H9 (cell line): Measurements from ENCODE around the gene PEMT. TPM values are rescaled to one million over a fixed set of nuclear protein-coding genes. Genes with fewer than 3 reads are reported as not detected.

Experiments
- DNase-seq: peaks from one replicate; pipeline ENCODE4 v3.0.0-alpha.2; 2017
- H2AFZ ChIP-seq: one replicate; pipeline ENCODE4 v1.6.1; 2013; ENCODE audit warnings: mild to moderate bottlenecking, low read length, control low read depth, moderate library complexity
- H2AK5ac ChIP-seq: 2 replicates; pipeline ENCODE4 v1.6.1; 2013; ENCODE audit warnings: low read length, control low read depth, mixed read lengths; ENCODE audit not compliant: insufficient read length
- H2BK120ac ChIP-seq: one replicate; pipeline ENCODE4 v1.6.1; 2013; ENCODE audit warnings: low read depth, mild to moderate bottlenecking, low read length, control low read depth, inconsistent platforms; ENCODE audit not compliant: poor library complexity, severe bottlenecking
- H2BK12ac ChIP-seq: 2 replicates; pipeline ENCODE4 v1.6.1; 2013; ENCODE audit warnings: low read length, control low read depth, mixed read lengths, low read depth; ENCODE audit not compliant: insufficient read length
- H2BK15ac ChIP-seq: 2 replicates; pipeline ENCODE4 v1.6.1; 2013; ENCODE audit warnings: low read depth, low read length, control low read depth
- H2BK20ac ChIP-seq: one replicate; pipeline ENCODE4 v1.6.1; 2013; ENCODE audit warnings: low read depth, mild to moderate bottlenecking, low read length, control low read depth, inconsistent platforms; ENCODE audit not compliant: poor library complexity, severe bottlenecking
- H2BK5ac ChIP-seq: 2 replicates; pipeline ENCODE4 v1.6.1; 2013; ENCODE audit warnings: low read length, control low read depth, mixed read lengths; ENCODE audit not compliant: insufficient read length
- H3K14ac ChIP-seq: 2 replicates; pipeline ENCODE4 v1.6.1; 2013; ENCODE audit warnings: low read length, control low read depth; ENCODE audit not compliant: insufficient read depth
- H3K18ac ChIP-seq: 2 replicates; pipeline ENCODE4 v1.6.1; 2013; ENCODE audit warnings: low read depth, mild to moderate bottlenecking, mixed read lengths, low read length, control low read depth; ENCODE audit not compliant: insufficient read length
- H3K23ac ChIP-seq: 2 replicates; pipeline ENCODE4 v1.6.1; 2013; ENCODE audit warnings: low read length, control low read depth, mixed read lengths, low read depth; ENCODE audit not compliant: insufficient read length
- H3K23me2 ChIP-seq: 2 replicates; pipeline ENCODE4 v1.6.1; 2013; ENCODE audit warnings: low read depth, mild to moderate bottlenecking, mixed read lengths, low read length, control low read depth; ENCODE audit not compliant: insufficient read length, poor library complexity, severe bottlenecking
- H3K27ac ChIP-seq: 2 replicates; pipeline ENCODE4 v1.5.1; 2013; ENCODE audit warnings: low read length, control low read depth, mixed read lengths, low read depth; ENCODE audit not compliant: insufficient read length
- H3K27me3 ChIP-seq: 2 replicates; pipeline ENCODE4 v1.6.1; 2013; ENCODE audit warnings: low read length, control low read depth, inconsistent platforms; ENCODE audit not compliant: insufficient read depth
- H3K4ac ChIP-seq: 2 replicates; pipeline ENCODE4 v1.6.1; 2013; ENCODE audit warnings: low read depth, mild to moderate bottlenecking, control low read depth, inconsistent platforms, low read length, moderate library complexity
- H3K4me1 ChIP-seq: 2 replicates; pipeline ENCODE4 v1.6.1; 2013; ENCODE audit warnings: low read length, control low read depth, inconsistent platforms; ENCODE audit not compliant: insufficient read depth
- H3K4me2 ChIP-seq: 2 replicates; pipeline ENCODE4 v1.6.1; 2013; ENCODE audit warnings: low read length, control low read depth, mixed read lengths; ENCODE audit not compliant: insufficient read length, insufficient read depth
- H3K56ac ChIP-seq: 2 replicates; pipeline ENCODE4 v1.6.1; 2013; ENCODE audit warnings: low read depth, mild to moderate bottlenecking, mixed read lengths, low read length, control low read depth; ENCODE audit not compliant: insufficient read length
- H3K79me1 ChIP-seq: 2 replicates; pipeline ENCODE4 v1.6.1; 2013; ENCODE audit warnings: low read depth, mild to moderate bottlenecking, moderate library complexity, low read length, control low read depth, inconsistent platforms; ENCODE audit not compliant: insufficient read depth, poor library complexity, severe bottlenecking
- H3K79me2 ChIP-seq: 2 replicates; pipeline ENCODE4 v1.6.1; 2013; ENCODE audit warnings: low read length, control low read depth, inconsistent platforms; ENCODE audit not compliant: insufficient read depth
- H3K9ac ChIP-seq: 2 replicates; pipeline ENCODE4 v1.6.1; 2013; ENCODE audit warnings: low read length, control low read depth, mixed read lengths; ENCODE audit not compliant: insufficient read length; ENCODE audit errors: extremely low read depth
- H3K9me3 ChIP-seq: one replicate; pipeline ENCODE4 v1.6.1; 2013; ENCODE audit warnings: low read depth, low read length, inconsistent platforms; ENCODE audit not compliant: control insufficient read depth
- H3T11ph ChIP-seq: one replicate; pipeline ENCODE4 v1.6.1; 2013; ENCODE audit warnings: mild to moderate bottlenecking, low read length, control low read depth, inconsistent platforms
- H4K20me1 ChIP-seq: one replicate; pipeline ENCODE4 v1.6.1; 2013; ENCODE audit not compliant: control insufficient read depth, insufficient read length, insufficient read depth
- H4K5ac ChIP-seq: 2 replicates; pipeline ENCODE4 v1.6.1; 2013; ENCODE audit warnings: low read depth, mild to moderate bottlenecking, mixed read lengths, low read length, control low read depth; ENCODE audit not compliant: insufficient read length
- H4K8ac ChIP-seq: replicated peaks from 2 replicates; pipeline ENCODE4 v1.6.1; 2013; ENCODE audit warnings: low read length, control low read depth, mixed read lengths, low read depth; ENCODE audit not compliant: insufficient read length
- H4K91ac ChIP-seq: 2 replicates; pipeline ENCODE4 v1.6.1; 2013; ENCODE audit warnings: low read depth, mild to moderate bottlenecking, moderate library complexity, mixed read lengths, low read length, control low read depth; ENCODE audit not compliant: insufficient read length
- H3K27ac Mint-ChIP-seq, 3 experiments: 2 replicates in 2 of 3; 3 replicates in 1 of 3; pipeline ENCODE4 v1.8.0; 2020 to 2021; ENCODE audit warnings: mixed read lengths in 3 of 3, mild to moderate bottlenecking in 1 of 3, moderate library complexity in 1 of 3
- H3K27me3 Mint-ChIP-seq: 2 replicates; pipeline ENCODE4 v1.8.0; 2021; ENCODE audit warnings: low read depth, mild to moderate bottlenecking, moderate library complexity, mixed read lengths
- H3K36me3 Mint-ChIP-seq, 3 experiments: 2 replicates in 2 of 3; 3 replicates in 1 of 3; pipeline ENCODE4 v1.8.0; 2020 to 2021; ENCODE audit warnings: low read depth in 3 of 3, mixed read lengths in 3 of 3; ENCODE audit not compliant: insufficient read depth in 1 of 3
- H3K4me1 Mint-ChIP-seq, 2 experiments: 2 replicates each; pipeline ENCODE4 v1.8.0; 2020; ENCODE audit warnings: mixed read lengths in 2 of 2
- H3K4me3 Mint-ChIP-seq, 2 experiments: 2 replicates in 1 of 2; 3 replicates in 1 of 2; pipeline ENCODE4 v1.8.0; 2020 to 2021; ENCODE audit warnings: mild to moderate bottlenecking in 2 of 2, mixed read lengths in 2 of 2, moderate library complexity in 1 of 2
- H3K9me3 Mint-ChIP-seq, 2 experiments: 2 replicates in 1 of 2; 3 replicates in 1 of 2; pipeline ENCODE4 v1.8.0; 2020; ENCODE audit warnings: mild to moderate bottlenecking in 2 of 2, mixed read lengths in 2 of 2, moderate library complexity in 1 of 2
- CTCF ChIP-seq: fragments of 200-600 bp; sonication (generic); conservative IDR thresholded peaks from 3 replicates; pipeline ENCODE4 v1.8.0; 2021; ENCODE audit warnings: antibody characterized with exemption, mild to moderate bottlenecking
- WGBS: extraction: QIAGEN DNeasy Blood & Tissue Kit; methylation state at CpG from one replicate; pipeline ENCODE4 v1.1.7; 2013; ENCODE audit warnings: missing lambda C conversion rate, low lambda C conversion rate, mixed read lengths; ENCODE audit not compliant: insufficient read length; ENCODE audit errors: extremely low coverage; 5-methylcytosine and 5-hydroxymethylcytosine counted together
- total RNA-seq: library from RNA; stranded (reverse); gene quantifications from 2 replicates; pipeline ENCODE4 v1.2.1, GENCODE V29; 2021

The PEMT gene
- total RNA-seq, 1 experiment from 2014 or later, result 63.2 TPM

- Histone ChIP-seq H3K9ac (no peak overlapping the region), H4K8ac (no peak overlapping the region), H2BK5ac (no peak overlapping the region), H3K4me2 (no peak overlapping the region), H3K18ac (no peak overlapping the region), H2AK5ac (no peak overlapping the region), H3K79me1 (no peaks in the 10 kb centered on the region), H2BK15ac (no peak overlapping the region), H3T11ph (no peak overlapping the region), H2BK120ac (no peak overlapping the region), H3K27me3 (no peaks in the 10 kb centered on the region), H3K23ac (no peak overlapping the region), H4K20me1 (no peaks in the 10 kb centered on the region), H4K5ac (no peak overlapping the region), H3K4ac (no peak overlapping the region), H3K4me1 (peaks cover 4% of the 10 kb centered on the region; the same call in 1 of the 2 replicates), H2BK12ac (no peak overlapping the region), H3K9me3 (no peaks in the 10 kb centered on the region), H4K91ac (no peak overlapping the region), H3K56ac (no peak overlapping the region), H3K27ac (no peak overlapping the region), H3K79me2 (no peaks in the 10 kb centered on the region), H2BK20ac (no peak overlapping the region), H3K23me2 (no peaks in the 10 kb centered on the region), H3K14ac (no peak overlapping the region), H2AFZ (no peak overlapping the region)
- Mint-ChIP-seq H3K27ac (no peak overlapping the region), H3K36me3 (no peaks in the 10 kb centered on the region; a peak in 2 of 7 replicates), H3K9me3 (no peaks in the 10 kb centered on the region), H3K4me1 (peaks cover 26 to 30% of the 10 kb centered on the region in 2 experiments), H3K4me3 (no peak overlapping the region), H3K27me3 (no peaks in the 10 kb centered on the region)
- no peak for DNase-seq
- no peak for TF ChIP-seq CTCF
- no CpG with 5 or more reads among the region's 5 CpGs for WGBS
These were observed 78.6 kb downstream of the PEMT start for GRCh38 chr17:17512866-17513265.
